Measurements from ENCODE around the gene CMTM7.
"Not testable (repeated sequence)": the region's sequence is repeated elsewhere in the genome, so short reads cannot be mapped to it uniquely, and the experiment has no call there.

The CMTM7 gene

GRCh38 chr3:32438596-32439344, 47.1 kb downstream of the CMTM7 start:
- no peak for DNase-seq

GRCh38 chr3:32439421-32439820, 47.8 kb downstream of the CMTM7 start:
- DNase-seq = not testable (repeated sequence)

- no peak for DNase-seq
Observed at GRCh38 chr3:32440611-32441350, 49.1 kb downstream of the CMTM7 start.

GRCh38 chr3:32442766-32443165, 51.1 kb downstream of the CMTM7 start:
- DNase-seq = no peak

- no peak for DNase-seq
Observed at GRCh38 chr3:32443478-32443877, 51.8 kb downstream of the CMTM7 start.

GRCh38 chr3:32447865-32448400, 56.3 kb downstream of the CMTM7 start:
- no peak for DNase-seq

GRCh38 chr3:32448686-32449474, 57.2 kb downstream of the CMTM7 start:
- no peak for DNase-seq

- no peak for DNase-seq
Observed at GRCh38 chr3:32449691-32450090, 58.0 kb downstream of the CMTM7 start.

GRCh38 chr3:32450426-32450825, 58.8 kb downstream of the CMTM7 start:
- DNase-seq = no peak

- DNase-seq = no peak
Observed at GRCh38 chr3:32450992-32451659, 59.5 kb downstream of the CMTM7 start.

- DNase-seq = no peak
Observed at GRCh38 chr3:32452009-32452408, 60.4 kb downstream of the CMTM7 start.

GRCh38 chr3:32453346-32453745, 61.7 kb downstream of the CMTM7 start:
- DNase-seq = no peak

GRCh38 chr3:32454111-32454510, 62.5 kb downstream of the CMTM7 start:
- no peak for DNase-seq

GRCh38 chr3:32454731-32455608, 63.3 kb downstream of the CMTM7 start:
- DNase-seq = no peak

GRCh38 chr3:32455609-32456428, 64.2 kb downstream of the CMTM7 start:
- no peak for DNase-seq

GRCh38 chr3:32456429-32457130, 64.9 kb downstream of the CMTM7 start:
- no peak for DNase-seq

GRCh38 chr3:32457971-32458471, 66.4 kb downstream of the CMTM7 start:
- DNase-seq = no peak

- DNase-seq = no peak
Observed at GRCh38 chr3:32459450-32459849, 67.8 kb downstream of the CMTM7 start.

- DNase-seq = no peak
Observed at GRCh38 chr3:32460031-32460749, 68.5 kb downstream of the CMTM7 start.
